ENCODE measurements around the gene CDKN3. TPM values are rescaled to one million over a fixed set of nuclear protein-coding genes. Genes with fewer than 3 reads are reported as not detected.

The CDKN3 gene
- total RNA-seq, 1 donor from 2014 or later, result 10.3 TPM

GRCh38 chr14:54420478-54421142, 23.8 kb downstream of the CDKN3 start:
- Mint-ChIP-seq H3K9me3 (no peaks in the 10 kb centered on the region), H3K27me3 (ENCODE audit: low read depth) (no peaks in the 10 kb centered on the region), H3K4me3 (no peak overlapping the region), H3K36me3 (peaks cover 2% of the 10 kb centered on the region), H3K27ac (no peak overlapping the region), H3K4me1 (peaks cover 2% of the 10 kb centered on the region)
- TF ChIP-seq CTCF (IDR thresholded peaks at IDR 0.05; ENCODE audit: unreplicated experiment), result peak; percentile 35
- DNase-seq (ENCODE audit: low spot score in 2 of 2, unreplicated experiment in 2 of 2), result no peak

GRCh38 chr14:54423991-54424390, 27.2 kb downstream of the CDKN3 start:
- H3K27ac Mint-ChIP-seq, result no peak overlapping the region
- no peak overlapping the region for H3K4me3 Mint-ChIP-seq
- no peaks in the 10 kb centered on the region for H3K9me3 Mint-ChIP-seq
- peaks cover 12% of the 10 kb centered on the region for H3K36me3 Mint-ChIP-seq
- TF ChIP-seq CTCF (IDR thresholded peaks at IDR 0.05; ENCODE audit: unreplicated experiment), result no peak
- peaks cover 2% of the 10 kb centered on the region for H3K4me1 Mint-ChIP-seq
- DNase-seq (ENCODE audit: low spot score in 2 of 2, unreplicated experiment in 2 of 2), result no peak
- H3K27me3 Mint-ChIP-seq (ENCODE audit: low read depth), result no peaks in the 10 kb centered on the region

- DNase-seq (ENCODE audit: low spot score in 2 of 2, unreplicated experiment in 2 of 2), result no peak
- H3K27me3 Mint-ChIP-seq (ENCODE audit: low read depth), result no peaks in the 10 kb centered on the region
- no peak overlapping the region for H3K27ac Mint-ChIP-seq
- no peak for TF ChIP-seq CTCF (IDR thresholded peaks at IDR 0.05; ENCODE audit: unreplicated experiment)
- H3K4me3 Mint-ChIP-seq, result no peak overlapping the region
- peaks cover 2% of the 10 kb centered on the region for H3K4me1 Mint-ChIP-seq
- H3K36me3 Mint-ChIP-seq, result peaks cover 14% of the 10 kb centered on the region
- no peaks in the 10 kb centered on the region for H3K9me3 Mint-ChIP-seq
Measured at GRCh38 chr14:54424479-54424901, 27.7 kb downstream of the CDKN3 start.

- H3K27ac Mint-ChIP-seq, result no peak overlapping the region
- no peak for DNase-seq (ENCODE audit: low spot score in 2 of 2, unreplicated experiment in 2 of 2)
- peaks cover 20% of the 10 kb centered on the region for H3K36me3 Mint-ChIP-seq
- TF ChIP-seq CTCF (IDR thresholded peaks at IDR 0.05; ENCODE audit: unreplicated experiment), result no peak
- no peak overlapping the region for H3K4me3 Mint-ChIP-seq
- H3K9me3 Mint-ChIP-seq, result no peaks in the 10 kb centered on the region
- no peaks in the 10 kb centered on the region for H3K27me3 Mint-ChIP-seq (ENCODE audit: low read depth)
- peaks cover 2% of the 10 kb centered on the region for H3K4me1 Mint-ChIP-seq
Measured at GRCh38 chr14:54425068-54425467, 28.3 kb downstream of the CDKN3 start.

- Mint-ChIP-seq H3K9me3 (no peaks in the 10 kb centered on the region), H3K27ac (peak overlapping the region; percentile 51), H3K27me3 (ENCODE audit: low read depth) (no peaks in the 10 kb centered on the region), H3K36me3 (peaks cover 22% of the 10 kb centered on the region), H3K4me3 (no peak overlapping the region), H3K4me1 (no peaks in the 10 kb centered on the region)
- TF ChIP-seq CTCF (IDR thresholded peaks at IDR 0.05; ENCODE audit: unreplicated experiment), result no peak
- no peak for DNase-seq (ENCODE audit: low spot score in 2 of 2, unreplicated experiment in 2 of 2)
Measured at GRCh38 chr14:54425537-54426274, 28.9 kb downstream of the CDKN3 start.

Data from mesothelial cell of epicardium (in vitro differentiated cells).